Spleen (tissue), 7 donors: ENCODE data around the gene RAB38.

Experiments
- CTCF ChIP-seq, 11 experiments: fragments of 200-600 bp in 7 of 11; fragments of 450-650 bp in 4 of 11; sonication (generic) in 4 of 11; IDR thresholded peaks in 8 of 11; conservative IDR thresholded peaks in 3 of 11; 1 replicate in 7 of 11; 2 replicates in 4 of 11; pipeline versions ENCODE4 v1.4.0 to v1.8.0; 2016 to 2021; ENCODE audit warnings: antibody characterized with exemption in 11 of 11, inconsistent platforms in 4 of 11, mild to moderate bottlenecking in 1 of 11
- POLR2A ChIP-seq, 3 donors: fragments of 450-650 bp; IDR thresholded peaks; one replicate each; pipeline ENCODE4 v1.5.1; 2017; ENCODE audit warnings: antibody characterized with exemption in 3 of 3, mild to moderate bottlenecking in 1 of 3
- donor health status: DM: no; HTN: no; CAD: no; lungs with moderate emphysema.
- donor health status: DM: no; HTN: no; CAD: no.
- donor health status: DM: no; HTN: no; CAD: no.

GRCh38 chr11:88173956-88174355 is 1.3 kb downstream of the RAB38 start:
- no peak for TF ChIP-seq POLR2A (IDR thresholded peaks at IDR 0.05)
- no peak for TF ChIP-seq CTCF (IDR thresholded peaks at IDR 0.05 in 8 of 11, conservative IDR thresholded peaks at IDR 0.05 in 3 of 11)
